ENCODE measurements around the gene ZNF445.

DNA sequence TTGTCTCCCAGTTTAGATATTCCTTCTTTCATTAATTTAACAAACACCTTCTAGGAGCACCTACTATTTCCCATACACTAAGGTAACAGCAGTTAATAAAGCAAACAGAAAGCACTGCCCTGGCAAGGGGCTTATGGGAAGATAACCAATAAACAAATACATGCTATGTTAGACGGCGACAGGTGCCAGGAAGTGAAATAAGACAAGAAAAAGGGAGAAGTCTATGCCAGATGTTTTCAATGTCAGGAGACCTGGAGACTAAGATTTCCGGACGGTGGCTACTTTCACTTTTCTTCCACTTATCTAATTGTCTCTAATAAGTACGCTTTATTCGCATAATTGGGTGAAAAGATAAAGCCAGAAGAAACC is 32.5 kb upstream of the ZNF445 start:
- TF ChIP-seq, protein P1, sequence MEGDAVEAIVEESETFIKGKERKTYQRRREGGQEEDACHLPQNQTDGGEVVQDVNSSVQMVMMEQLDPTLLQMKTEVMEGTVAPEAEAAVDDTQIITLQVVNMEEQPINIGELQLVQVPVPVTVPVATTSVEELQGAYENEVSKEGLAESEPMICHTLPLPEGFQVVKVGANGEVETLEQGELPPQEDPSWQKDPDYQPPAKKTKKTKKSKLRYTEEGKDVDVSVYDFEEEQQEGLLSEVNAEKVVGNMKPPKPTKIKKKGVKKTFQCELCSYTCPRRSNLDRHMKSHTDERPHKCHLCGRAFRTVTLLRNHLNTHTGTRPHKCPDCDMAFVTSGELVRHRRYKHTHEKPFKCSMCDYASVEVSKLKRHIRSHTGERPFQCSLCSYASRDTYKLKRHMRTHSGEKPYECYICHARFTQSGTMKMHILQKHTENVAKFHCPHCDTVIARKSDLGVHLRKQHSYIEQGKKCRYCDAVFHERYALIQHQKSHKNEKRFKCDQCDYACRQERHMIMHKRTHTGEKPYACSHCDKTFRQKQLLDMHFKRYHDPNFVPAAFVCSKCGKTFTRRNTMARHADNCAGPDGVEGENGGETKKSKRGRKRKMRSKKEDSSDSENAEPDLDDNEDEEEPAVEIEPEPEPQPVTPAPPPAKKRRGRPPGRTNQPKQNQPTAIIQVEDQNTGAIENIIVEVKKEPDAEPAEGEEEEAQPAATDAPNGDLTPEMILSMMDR (IDR thresholded peaks at IDR 0.05): no peak
- no peak for TF ChIP-seq ZFX (IDR thresholded peaks at IDR 0.05; ENCODE audit: borderline replicate concordance)
